Heart left ventricle (tissue), 16 donors: ENCODE results near the gene CACNB1. TPM values are rescaled to one million over a fixed set of nuclear protein-coding genes. Genes with fewer than 3 reads are reported as not detected.
A peak's percentile ranks its signal among the peaks of the same experiment; 100 is the strongest.

Source experiments
- ATAC-seq, 4 donors: fragments of 200-7000 bp; cut with Tn5 transposase; one replicate each; pipeline ENCODE4 v1.9.1; 2020 to 2022; ENCODE audit warnings: moderate library complexity in 4 of 4, mild to moderate bottlenecking in 3 of 4, moderate number of reproducible peaks in 1 of 4
- DNase-seq, 5 donors: peaks; one replicate each; pipeline ENCODE4 v3.0.0-alpha.2; 2020
- H3K27ac ChIP-seq, 12 donors: fragments of 200-600 bp; sonication (generic) in 4 of 12; one replicate each; pipeline versions ENCODE4 v1.5.0 to v1.8.0; 2016 to 2022; ENCODE audit warnings: mild to moderate bottlenecking in 2 of 12
- H3K27me3 ChIP-seq, 9 donors: fragments of 200-600 bp; sonication (generic) in 2 of 9; one replicate each; pipeline versions ENCODE4 v1.5.1 to v1.8.0; 2016 to 2022; ENCODE audit warnings: mild to moderate bottlenecking in 3 of 9
- H3K36me3 ChIP-seq, 9 donors: fragments of 200-600 bp; sonication (generic) in 2 of 9; one replicate each; pipeline versions ENCODE4 v1.5.0 to v1.8.0; 2018 to 2022; ENCODE audit warnings: mild to moderate bottlenecking in 2 of 9
- H3K4me1 ChIP-seq, 12 donors: fragments of 200-600 bp; sonication (generic) in 4 of 12; one replicate each; pipeline versions ENCODE4 v1.5.0 to v1.8.0; 2016 to 2022; ENCODE audit warnings: mild to moderate bottlenecking in 3 of 12
- H3K4me3 ChIP-seq, 12 donors: fragments of 200-600 bp; sonication (generic) in 4 of 12; one replicate each; pipeline versions ENCODE4 v1.5.0 to v1.8.0; 2017 to 2022; ENCODE audit warnings: mild to moderate bottlenecking in 9 of 12, moderate library complexity in 4 of 12
- H3K9me3 ChIP-seq, 12 donors: fragments of 200-600 bp; sonication (generic) in 4 of 12; one replicate each; pipeline versions ENCODE4 v1.5.0 to v1.8.0; 2016 to 2022; ENCODE audit warnings: mild to moderate bottlenecking in 1 of 12
- POLR2A ChIP-seq, 2 donors: fragments of 450-650 bp; IDR thresholded peaks; one replicate each; pipeline ENCODE4 v1.6.1; 2017; ENCODE audit warnings: antibody characterized with exemption in 2 of 2, mild to moderate bottlenecking in 2 of 2, moderate library complexity in 2 of 2
- WGBS, 4 donors: extraction: QIAGEN DNeasy Blood & Tissue Kit in 2 of 4; methylation state at CpG; one replicate each; pipeline versions ENCODE4 v1.1.5 to v1.1.7; 2013 to 2018; 5-methylcytosine and 5-hydroxymethylcytosine counted together
- intact Hi-C, 10 donors: fragments of 100-400 bp; cut with DNase I; formaldehyde crosslinking; loops; one replicate each; pipeline versions ENCODE4 v1.11.1 to v1.14.2; 2022
- polyA plus RNA-seq, 2 donors: library from polyadenylated mRNA; stranded (reverse); fragments of 200-250 nt; gene quantifications; one replicate each; pipeline ENCODE4 v1.2.3, GENCODE V29; 2013
- total RNA-seq, 9 donors: library from RNA; depleted of rRNA in 2 of 9; stranded (reverse); fragments of >200 nt in 2 of 9; fragmentation: NEBNext Ultra II Directional in 3 of 9; extraction: Animal tissue kit (Norgen Biotek cat#: 25700) in 3 of 9; gene quantifications; one replicate each; pipeline versions ENCODE4 v1.1.0 to v1.2.4, GENCODE V29; 2016 to 2023
- TF ChIP-seq, protein P1 (sequence below), 12 donors: fragments of 200-600 bp; sonication (generic) in 4 of 12; IDR thresholded peaks; one replicate each; pipeline versions ENCODE4 v1.5.0 to v1.8.0; 2018 to 2022; ENCODE audit warnings: antibody characterized with exemption in 12 of 12, mild to moderate bottlenecking in 5 of 12
- donor health status: ischemic (EF 13 %, LVEDD 7.1; RV severe dilation, severe dysfunction).
- donor health status: healthy with polysubstance abuse.
- donor health status: DM: no; HTN: yes; CAD: no.
- donor health status: DM: no; HTN: no; CAD: no.
- donor health status: ischemic (EF 25% LVEDD 6.9; RV normal size, moderate dysfunction).
- donor health status: ischemic (EF 25% LVEDD 5.7; RV mildly dilated, moderate dysfunction).
- donor health status: healthy.
- donor health status: DM: yes; HTN: yes; CAD: no.
- donor health status: ischemic (EF 35%, LVEDD 5.7; RV mildly dilated, moderate dysfunction).
- donor health status: nonischemic (EF 11% LVEDD 7.7; RV severe dilation, severe dysfunction).
- donor health status: DM: yes; HTN: yes; CAD: no.
- donor health status: PGD.
- donor health status: ischemic (EF 29% LVEDD 5.4; RV normal size, mild dysfunction).
- donor health status: nonischemic (EF 23%, LVEDD 6.1; RV moderate dilation, normal function).

Gene CACNB1
- total and polyA plus RNA-seq, 11 donors, result 4.3 to 14.3 (median 7.1) TPM

GRCh38 chr17:39225308-39225958, 28.0 kb upstream of the CACNB1 start, which contains the start of gene STAC2:
Gene STAC2 (minus strand): TSS chr17:39225945. CDS start chr17:39225502, 443 bp downstream.
- peak in 2 of 4 donors; percentile 8 to 12 for ATAC-seq
- peaks cover 10 to 53% (median 28%) of the 10 kb centered on the region in 9 donors for H3K27me3 ChIP-seq

DNA sequence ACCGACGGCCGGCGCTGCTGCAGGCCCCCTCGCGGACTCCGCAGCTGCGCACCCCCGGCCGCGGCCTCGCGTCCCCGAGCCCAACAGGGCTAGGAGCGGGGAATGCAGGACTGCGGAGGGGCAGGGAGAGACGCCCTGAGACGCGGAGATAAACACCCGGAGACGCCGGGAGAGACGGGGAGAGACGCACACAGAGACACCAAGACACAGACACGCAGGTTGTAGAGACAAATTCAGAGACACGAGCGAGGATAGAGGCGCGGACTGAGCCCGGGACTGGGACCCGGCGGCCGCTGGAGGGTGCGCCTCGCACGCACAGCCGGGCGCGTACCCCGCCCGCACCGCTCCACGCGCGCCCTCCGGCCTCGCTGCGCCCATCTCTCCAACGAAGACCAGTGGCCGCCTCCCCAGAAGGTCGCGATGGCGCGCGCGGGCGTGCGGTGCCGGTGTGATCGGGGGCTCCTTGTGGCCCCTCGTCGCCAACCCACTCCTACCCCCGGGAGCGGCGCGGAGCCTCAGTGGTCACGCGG, 27.4 kb upstream of the CACNB1 start:
- Histone ChIP-seq H3K36me3 (no peaks in the 10 kb centered on the region), H3K9me3 (no peaks in the 10 kb centered on the region), H3K27me3 (peaks cover 10 to 52% (median 28%) of the 10 kb centered on the region in 9 donors), H3K27ac (no peak overlapping the region), H3K4me3 (peak overlapping the region; percentile 22 to 55 (median 48)), H3K4me1 (peaks cover 0 to 23% (median 15%) of the 10 kb centered on the region in 12 donors)
- no peak for DNase-seq
- intact Hi-C loops, result no loop called here
- TF ChIP-seq, protein P1, sequence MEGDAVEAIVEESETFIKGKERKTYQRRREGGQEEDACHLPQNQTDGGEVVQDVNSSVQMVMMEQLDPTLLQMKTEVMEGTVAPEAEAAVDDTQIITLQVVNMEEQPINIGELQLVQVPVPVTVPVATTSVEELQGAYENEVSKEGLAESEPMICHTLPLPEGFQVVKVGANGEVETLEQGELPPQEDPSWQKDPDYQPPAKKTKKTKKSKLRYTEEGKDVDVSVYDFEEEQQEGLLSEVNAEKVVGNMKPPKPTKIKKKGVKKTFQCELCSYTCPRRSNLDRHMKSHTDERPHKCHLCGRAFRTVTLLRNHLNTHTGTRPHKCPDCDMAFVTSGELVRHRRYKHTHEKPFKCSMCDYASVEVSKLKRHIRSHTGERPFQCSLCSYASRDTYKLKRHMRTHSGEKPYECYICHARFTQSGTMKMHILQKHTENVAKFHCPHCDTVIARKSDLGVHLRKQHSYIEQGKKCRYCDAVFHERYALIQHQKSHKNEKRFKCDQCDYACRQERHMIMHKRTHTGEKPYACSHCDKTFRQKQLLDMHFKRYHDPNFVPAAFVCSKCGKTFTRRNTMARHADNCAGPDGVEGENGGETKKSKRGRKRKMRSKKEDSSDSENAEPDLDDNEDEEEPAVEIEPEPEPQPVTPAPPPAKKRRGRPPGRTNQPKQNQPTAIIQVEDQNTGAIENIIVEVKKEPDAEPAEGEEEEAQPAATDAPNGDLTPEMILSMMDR (IDR thresholded peaks at IDR 0.05), result peak in 1 of 12 donors; percentile 13
- TF ChIP-seq POLR2A (IDR thresholded peaks at IDR 0.05), result no peak
- ATAC-seq, result peak in 2 of 4 donors; percentile 25 to 27
- 2 to 5% (median 3%) methylated on average over 39 to 68 of the region's 68 CpGs for WGBS, 4 donors

More at GRCh38 chr17:39225308-39225958, 28.0 kb upstream of the CACNB1 start, which contains the start of gene STAC2:
- Histone ChIP-seq H3K4me1 (peaks cover 0 to 22% (median 15%) of the 10 kb centered on the region in 12 donors), H3K36me3 (no peaks in the 10 kb centered on the region), H3K4me3 (peak within 1 kb of the TSS; percentile 22 to 55 (median 48)), H3K9me3 (no peaks in the 10 kb centered on the region), H3K27ac (no peak within 1 kb of the TSS)
- 0 to 1% (median 1%) methylated on average over 13 to 69 of the region's 71 CpGs for WGBS, 4 donors
- TF ChIP-seq POLR2A (IDR thresholded peaks at IDR 0.05), result no peak
- TF ChIP-seq, protein P1 (IDR thresholded peaks at IDR 0.05), result no peak
- intact Hi-C loops, result no loop called here
- DNase-seq, result no peak

DNA sequence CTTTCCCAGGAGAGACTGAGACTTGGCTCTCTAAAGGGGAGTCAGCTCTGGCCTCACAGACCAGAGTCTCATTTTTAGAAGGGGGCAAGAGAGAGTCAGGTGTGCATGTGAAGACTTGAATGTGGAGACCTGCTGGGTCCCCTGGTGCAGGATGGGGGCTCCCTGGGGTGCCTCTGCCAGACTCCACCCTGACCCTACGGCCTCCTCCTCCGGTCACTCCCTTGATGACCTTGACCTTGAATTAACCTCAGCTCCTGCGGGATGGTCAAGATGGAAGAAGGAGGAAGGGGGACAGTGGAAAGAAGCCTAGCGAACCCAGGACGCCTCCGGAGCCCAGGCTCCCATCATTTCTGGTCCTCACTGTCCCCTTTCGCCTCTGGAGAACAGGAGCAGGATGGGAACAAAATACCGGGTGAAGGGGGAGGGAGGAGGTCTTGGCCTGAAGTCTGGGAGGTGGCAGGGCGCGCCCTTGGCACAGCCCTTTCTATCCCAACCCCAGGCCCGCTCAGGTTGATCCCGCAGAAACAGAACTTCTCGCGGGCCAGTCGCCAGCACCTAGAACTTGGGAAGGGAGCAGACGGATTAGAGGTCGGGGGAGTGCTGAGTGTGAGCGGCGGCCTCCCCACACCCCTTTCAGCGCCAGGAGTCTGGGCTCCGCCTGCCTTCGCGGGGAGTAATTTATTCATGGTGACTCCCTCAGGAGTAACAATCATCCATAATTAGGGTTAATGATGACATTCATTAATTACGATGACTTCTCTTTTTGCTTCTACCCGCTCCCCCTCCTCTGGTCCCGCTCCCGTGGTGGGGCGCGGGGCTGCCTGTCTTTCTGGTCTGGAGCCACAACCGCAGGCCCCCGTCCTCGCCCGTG, 26.7 kb upstream of the CACNB1 start:
- Histone ChIP-seq H3K27me3 (peaks cover 10 to 46% (median 28%) of the 10 kb centered on the region in 9 donors), H3K4me3 (peak overlapping the region in 6 of 12 donors; percentile 48 to 55 (median 52)), H3K4me1 (peaks cover 0 to 29% (median 15%) of the 10 kb centered on the region in 12 donors), H3K27ac (no peak overlapping the region), H3K36me3 (no peaks in the 10 kb centered on the region), H3K9me3 (no peaks in the 10 kb centered on the region)
- ATAC-seq (no peak), DNase-seq (no peak)
- WGBS, 4 donors, result 43 to 58% (median 44%) methylated on average over 25 to 33 of the region's 33 CpGs
- TF ChIP-seq, protein P1 (IDR thresholded peaks at IDR 0.05), result no peak
- TF ChIP-seq POLR2A (IDR thresholded peaks at IDR 0.05), result no peak
- intact Hi-C loops, result no loop called here
